ENCODE data around the gene FRMD4A. TPM values are rescaled to one million over a fixed set of nuclear protein-coding genes. Genes with fewer than 3 reads are reported as not detected.

The FRMD4A gene
- total RNA-seq, 4 donors from 2014 or later, result 4.4 to 7.1 (median 5.2) TPM

GRCh38 chr10:14299556-14299955 is 31.2 kb downstream of the FRMD4A start:
- H3K9me3 ChIP-seq, result no peaks in the 10 kb centered on the region
- in situ Hi-C loops (cut with MboI; ENCODE audit: low sequenced_read_pairs in 4 of 4) (no loop called here), intact Hi-C loops (cut with DNase I; ENCODE audit: low total_unique reads) (no loop called here)
- no peaks in the 10 kb centered on the region for H3K4me1 ChIP-seq
- H3K27ac ChIP-seq, result no peak overlapping the region
- TF ChIP-seq CTCF (IDR thresholded peaks at IDR 0.05 in 4 of 5, conservative IDR thresholded peaks at IDR 0.05 in 1 of 5) (no peak), POLR2A (IDR thresholded peaks at IDR 0.05) (no peak)
- H3K36me3 ChIP-seq, result no peaks in the 10 kb centered on the region
- H3K27me3 ChIP-seq, result no peaks in the 10 kb centered on the region
- DNase-seq, result no peak
- ATAC-seq, result no peak
- no peak overlapping the region for H3K4me3 ChIP-seq

- in situ Hi-C loops (cut with MboI; ENCODE audit: low sequenced_read_pairs in 4 of 4), result no loop called here
- Histone ChIP-seq H3K27me3 (no peaks in the 10 kb centered on the region), H3K4me3 (no peak overlapping the region), H3K4me1 (no peaks in the 10 kb centered on the region), H3K9me3 (no peaks in the 10 kb centered on the region), H3K36me3 (no peaks in the 10 kb centered on the region), H3K27ac (no peak overlapping the region)
- TF ChIP-seq CTCF (IDR thresholded peaks at IDR 0.05 in 4 of 5, conservative IDR thresholded peaks at IDR 0.05 in 1 of 5) (no peak), POLR2A (IDR thresholded peaks at IDR 0.05) (no peak)
- intact Hi-C loops (cut with DNase I; ENCODE audit: low total_unique reads), result no loop called here
- DNase-seq (no peak), ATAC-seq (no peak)
Observed at GRCh38 chr10:14296065-14296709, 34.5 kb downstream of the FRMD4A start.

- intact Hi-C loops (cut with DNase I; ENCODE audit: low total_unique reads), result no loop called here
- H3K4me3 ChIP-seq, result no peak overlapping the region
Observed at GRCh38 chr10:14294347-14295059, 36.2 kb downstream of the FRMD4A start.

GRCh38 chr10:14293526-14293925 is 37.2 kb downstream of the FRMD4A start:
- in situ Hi-C loops (cut with MboI; ENCODE audit: low sequenced_read_pairs in 4 of 4), result no loop called here
- no peak for ATAC-seq
- no peak overlapping the region for H3K27ac ChIP-seq
- H3K4me3 ChIP-seq, result no peak overlapping the region
- peaks cover 0 to 5% (median 0%) of the 10 kb centered on the region in 3 donors for H3K9me3 ChIP-seq
- H3K36me3 ChIP-seq, result no peaks in the 10 kb centered on the region
- intact Hi-C loops (cut with DNase I; ENCODE audit: low total_unique reads), result no loop called here
- no peaks in the 10 kb centered on the region for H3K4me1 ChIP-seq
- H3K27me3 ChIP-seq, result no peaks in the 10 kb centered on the region
- TF ChIP-seq POLR2A (IDR thresholded peaks at IDR 0.05) (no peak), CTCF (IDR thresholded peaks at IDR 0.05 in 4 of 5, conservative IDR thresholded peaks at IDR 0.05 in 1 of 5) (no peak)
- DNase-seq, result no peak

More at GRCh38 chr10:14294347-14295059, 36.2 kb downstream of the FRMD4A start:
- no peak overlapping the region for H3K27ac ChIP-seq
- in situ Hi-C loops (cut with MboI; ENCODE audit: low sequenced_read_pairs in 4 of 4), result no loop called here
- no peaks in the 10 kb centered on the region for H3K27me3 ChIP-seq
- no peaks in the 10 kb centered on the region for H3K4me1 ChIP-seq
- ATAC-seq (no peak), DNase-seq (no peak)
- H3K9me3 ChIP-seq, result peaks cover 0 to 5% (median 0%) of the 10 kb centered on the region in 3 donors
- TF ChIP-seq POLR2A (IDR thresholded peaks at IDR 0.05), result no peak
- no peak for TF ChIP-seq CTCF (IDR thresholded peaks at IDR 0.05 in 4 of 5, conservative IDR thresholded peaks at IDR 0.05 in 1 of 5)
- H3K36me3 ChIP-seq, result no peaks in the 10 kb centered on the region
